ENCODE data around the gene UNC13A. TPM values are rescaled to one million over a fixed set of nuclear protein-coding genes. Genes with fewer than 3 reads are reported as not detected.

UNC13A gene
- under 1 TPM; 0.05 to 0.08 TPM for total RNA-seq

GRCh38 chr19:17687857-17688784 lies at the start of gene UNC13A:
Gene UNC13A, minus strand, starts transcription at chr19:17688354. Its CDS starts 155 bp downstream, at chr19:17688199.

GRCh38 chr19:17718947-17719711 lies 31.0 kb upstream of the UNC13A start, which contains the start of gene MAP1S:
Gene MAP1S, plus strand, starts transcription at chr19:17719480. Its CDS starts 23 bp downstream, at chr19:17719503.

GRCh38 chr19:17555480-17555928 lies 132.7 kb downstream of the UNC13A start, which contains the start of gene COLGALT1:
Gene COLGALT1, plus strand, starts transcription at chr19:17555649. Its CDS starts 65 bp downstream, at chr19:17555714.

Other genes starting within 250 kb of the UNC13A start
- gene TMEM221, start 239.7 kb downstream of the UNC13A start, total RNA-seq, result not detected
- gene NXNL1, start 227.4 kb downstream of the UNC13A start, total RNA-seq, result not detected
- 1 to 10 TPM; 4.7 to 5.4 TPM for gene SLC27A1, start 217.8 kb downstream of the UNC13A start, total RNA-seq
- 100 to 1,000 TPM; 100 to 104 TPM for gene PGLS, start 176.7 kb downstream of the UNC13A start, total RNA-seq
- 10 to 100 TPM; 52.0 to 54.4 TPM for gene COLGALT1, start 132.7 kb downstream of the UNC13A start, total RNA-seq
- 10 to 100 TPM; 61.2 to 62.4 TPM for gene MAP1S, start 31.1 kb upstream of the UNC13A start, total RNA-seq
- 10 to 100 TPM; 85.4 to 87.2 TPM for gene FCHO1, start 63.1 kb upstream of the UNC13A start, total RNA-seq
- not detected for gene B3GNT3, start 106.8 kb upstream of the UNC13A start, total RNA-seq
- gene INSL3, start 133.2 kb upstream of the UNC13A start, total RNA-seq, result 1 to 10 TPM; 7.2 to 7.4 TPM
- 100 to 1,000 TPM; 204 to 209 TPM for gene JAK3, start 159.6 kb upstream of the UNC13A start, total RNA-seq
- 1,000 to 10,000 TPM; 3,229 to 3,239 TPM for gene RPL18A, start 171.6 kb upstream of the UNC13A start, total RNA-seq
- gene SLC5A5, start 183.6 kb upstream of the UNC13A start, total RNA-seq, result 1 to 10 TPM; 3.3 to 4.1 TPM
- 10 to 100 TPM; 51.5 to 52.7 TPM for gene CCDC124, start 244.7 kb upstream of the UNC13A start, total RNA-seq

Data from activated naive CD4-positive, alpha-beta T cell treated with anti-CD3 and anti-CD28 coated beads, Interleukin-2, amount 10 ng/mL, durations not matched to agents 5 hours and 36 hours (primary cell).